ENCODE measurements around the gene JAM2. TPM values are rescaled to one million over a fixed set of nuclear protein-coding genes. Genes with fewer than 3 reads are reported as not detected.

The JAM2 gene
- total RNA-seq, 4 donors from 2014 or later, result 27.6 to 85.5 (median 35.1) TPM

- TF ChIP-seq POLR2A (IDR thresholded peaks at IDR 0.05), result no peak
- TF ChIP-seq CTCF (IDR thresholded peaks at IDR 0.05), result no peak
- intact Hi-C loops (cut with DNase I; ENCODE audit: low total_unique reads), result no loop called here
- no peak overlapping the region for H3K4me3 ChIP-seq
- H3K27ac ChIP-seq, result peak overlapping the region in 1 of 2 donors; percentile 30
- DNase-seq, result peak in 1 of 2 donors; percentile 73
- no peaks in the 10 kb centered on the region for H3K4me1 ChIP-seq
- no peaks in the 10 kb centered on the region for H3K36me3 ChIP-seq
- no peaks in the 10 kb centered on the region for H3K27me3 ChIP-seq
- H3K9me3 ChIP-seq, result no peaks in the 10 kb centered on the region
Measured at GRCh38 chr21:25626757-25627156, 12.3 kb upstream of the JAM2 start.

- TF ChIP-seq POLR2A (IDR thresholded peaks at IDR 0.05), result no peak
- TF ChIP-seq CTCF (IDR thresholded peaks at IDR 0.05), result no peak
- no peaks in the 10 kb centered on the region for H3K4me1 ChIP-seq
- DNase-seq, result no peak
Measured at GRCh38 chr21:25632296-25632695, 6.8 kb upstream of the JAM2 start.

GRCh38 chr21:25635310-25635709 is 3.7 kb upstream of the JAM2 start:
- DNase-seq, result no peak
- Histone ChIP-seq H3K36me3 (no peaks in the 10 kb centered on the region), H3K27ac (no peak overlapping the region), H3K9me3 (no peaks in the 10 kb centered on the region), H3K4me3 (no peak overlapping the region), H3K27me3 (no peaks in the 10 kb centered on the region), H3K4me1 (peaks cover 0 to 8% of the 10 kb centered on the region in 2 donors)
- intact Hi-C loops (cut with DNase I; ENCODE audit: low total_unique reads), result no loop called here
- no peak for TF ChIP-seq CTCF (IDR thresholded peaks at IDR 0.05)
- TF ChIP-seq POLR2A (IDR thresholded peaks at IDR 0.05), result no peak

More at GRCh38 chr21:25632296-25632695, 6.8 kb upstream of the JAM2 start:
- Histone ChIP-seq H3K27ac (no peak overlapping the region), H3K9me3 (no peaks in the 10 kb centered on the region), H3K4me3 (no peak overlapping the region), H3K27me3 (no peaks in the 10 kb centered on the region), H3K36me3 (no peaks in the 10 kb centered on the region)
- intact Hi-C loops (cut with DNase I; ENCODE audit: low total_unique reads), result no loop called here

- Histone ChIP-seq H3K4me1 (peaks cover 0 to 8% of the 10 kb centered on the region in 2 donors), H3K9me3 (no peaks in the 10 kb centered on the region), H3K36me3 (no peaks in the 10 kb centered on the region), H3K27me3 (no peaks in the 10 kb centered on the region), H3K4me3 (no peak overlapping the region), H3K27ac (no peak overlapping the region)
- no peak for DNase-seq
- intact Hi-C loops (cut with DNase I; ENCODE audit: low total_unique reads), result no loop called here
- TF ChIP-seq CTCF (IDR thresholded peaks at IDR 0.05) (no peak), POLR2A (IDR thresholded peaks at IDR 0.05) (no peak)
Measured at GRCh38 chr21:25636727-25637126, 2.3 kb upstream of the JAM2 start.

- Histone ChIP-seq H3K4me3 (peak overlapping the region in 1 of 2 donors; percentile 59), H3K9me3 (no peaks in the 10 kb centered on the region), H3K27ac (peak overlapping the region; percentile 93 to 97), H3K36me3 (no peaks in the 10 kb centered on the region), H3K27me3 (no peaks in the 10 kb centered on the region), H3K4me1 (peaks cover 0 to 8% of the 10 kb centered on the region in 2 donors)
- intact Hi-C loops (cut with DNase I; ENCODE audit: low total_unique reads), result no loop called here
- TF ChIP-seq POLR2A (IDR thresholded peaks at IDR 0.05) (no peak), CTCF (IDR thresholded peaks at IDR 0.05) (no peak)
- DNase-seq, result no peak
Measured at GRCh38 chr21:25637851-25638659, 1.0 kb upstream of the JAM2 start.
